Measurements from ENCODE around the gene GLCCI1.

GLCCI1 gene

DNA sequence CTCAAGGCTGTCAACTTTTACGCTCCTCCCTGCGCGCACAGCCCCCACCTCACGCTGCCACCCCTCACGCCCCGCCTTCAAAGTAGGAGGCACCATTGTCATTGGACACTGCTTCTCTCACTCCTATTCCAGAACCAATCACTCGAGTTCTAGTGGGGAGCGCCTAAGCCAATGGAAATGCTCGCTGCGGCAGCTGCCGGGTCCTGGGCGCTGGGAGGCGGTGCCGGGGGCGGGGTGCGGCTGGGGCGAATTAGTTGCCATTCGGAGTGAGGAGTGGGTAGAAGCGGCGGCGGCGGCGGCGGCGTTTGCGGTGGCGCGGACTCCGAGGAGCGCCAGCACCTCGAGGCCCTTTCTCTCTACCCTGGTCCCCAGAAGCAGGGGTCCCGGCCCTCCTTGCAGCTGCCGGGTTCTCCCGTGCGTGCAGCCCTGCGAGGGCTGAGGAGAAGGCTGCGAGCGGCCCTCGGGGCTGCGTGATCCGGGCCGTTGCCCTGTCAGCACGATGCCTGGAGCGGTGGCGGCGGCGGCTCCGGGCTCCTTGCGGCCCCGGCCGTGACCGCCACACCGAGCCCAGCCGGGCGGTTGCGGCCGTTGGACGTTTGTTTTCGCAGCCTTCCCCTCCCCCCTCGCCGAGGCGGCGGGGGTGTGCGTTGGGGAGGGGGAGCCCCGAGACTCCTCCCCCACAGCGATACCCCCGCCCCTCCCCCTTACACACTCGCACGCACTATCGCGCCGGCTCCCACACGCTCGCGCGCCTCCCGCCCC, at the start of gene GLCCI1:
Gene GLCCI1, plus strand, starts transcription at position 253 of the 762 bp plus-strand sequence. CDS start 555 bp downstream, outside the sequence.
- Mint-ChIP-seq H3K27ac (peak within 1 kb of the TSS; percentile 94), H3K4me3 (peak within 1 kb of the TSS; percentile 86), H3K27me3 (no peaks in the 10 kb centered on the region), H3K4me1 (ENCODE audit: low read depth) (peaks cover 29% of the 10 kb centered on the region), H3K36me3 (ENCODE audit: low read depth) (peaks cover 3% of the 10 kb centered on the region), H3K9me3 (no peaks in the 10 kb centered on the region)
- DNase-seq, result peak; percentile 97

DNA sequence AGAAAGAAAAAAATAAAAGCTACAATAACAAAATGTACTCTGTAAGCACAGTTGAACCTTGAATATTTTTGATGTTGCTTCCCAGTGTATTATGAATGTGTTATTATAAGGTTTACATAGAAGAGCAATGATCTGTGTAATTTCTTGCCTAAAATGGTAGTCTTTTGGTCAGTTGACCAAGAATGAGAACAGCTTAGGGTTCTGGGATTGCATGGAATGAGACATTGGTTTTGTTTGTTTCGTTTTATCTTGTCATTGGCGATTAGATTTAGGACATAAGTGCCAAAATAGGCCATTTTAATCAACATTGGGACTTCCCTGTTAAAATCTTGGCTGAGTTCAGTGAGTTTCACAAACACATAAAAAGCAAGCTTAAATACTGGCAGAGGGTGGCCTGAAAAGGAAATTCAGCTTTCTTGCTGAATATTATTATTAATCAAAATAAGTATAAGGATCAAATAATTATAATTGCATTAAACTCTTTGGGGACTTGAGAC, 49.1 kb upstream of the GLCCI1 start:
- no peaks in the 10 kb centered on the region for H3K36me3 Mint-ChIP-seq (ENCODE audit: low read depth)
- no peaks in the 10 kb centered on the region for H3K9me3 Mint-ChIP-seq
- no peak overlapping the region for H3K4me3 Mint-ChIP-seq
- H3K27ac Mint-ChIP-seq, result no peak overlapping the region
- peaks cover 28% of the 10 kb centered on the region for H3K4me1 Mint-ChIP-seq (ENCODE audit: low read depth)
- H3K27me3 Mint-ChIP-seq, result no peaks in the 10 kb centered on the region
- DNase-seq, result no peak

DNA sequence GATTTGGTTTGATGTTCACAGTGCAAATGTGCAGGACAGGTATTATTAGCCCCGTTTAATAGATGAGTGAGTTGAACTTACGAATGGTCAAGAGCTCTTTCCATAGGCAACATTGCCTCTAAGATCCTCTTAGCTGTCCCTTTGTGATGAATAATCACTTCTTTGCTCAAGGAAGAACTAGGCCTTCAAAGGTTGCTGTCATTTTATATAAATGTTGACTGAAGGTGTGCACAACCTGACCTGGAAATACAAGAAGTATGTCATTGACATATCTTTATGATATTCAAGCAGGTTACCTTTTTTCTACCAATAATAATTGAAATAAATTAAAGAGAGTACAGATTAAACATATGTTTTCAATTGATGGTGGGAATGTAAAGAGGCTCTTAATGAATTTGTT, 48.5 kb upstream of the GLCCI1 start:
- peaks cover 29% of the 10 kb centered on the region for H3K4me1 Mint-ChIP-seq (ENCODE audit: low read depth)
- H3K36me3 Mint-ChIP-seq (ENCODE audit: low read depth), result no peaks in the 10 kb centered on the region
- no peaks in the 10 kb centered on the region for H3K9me3 Mint-ChIP-seq
- H3K4me3 Mint-ChIP-seq, result no peak overlapping the region
- no peaks in the 10 kb centered on the region for H3K27me3 Mint-ChIP-seq
- DNase-seq, result no peak
- H3K27ac Mint-ChIP-seq, result no peak overlapping the region

DNA sequence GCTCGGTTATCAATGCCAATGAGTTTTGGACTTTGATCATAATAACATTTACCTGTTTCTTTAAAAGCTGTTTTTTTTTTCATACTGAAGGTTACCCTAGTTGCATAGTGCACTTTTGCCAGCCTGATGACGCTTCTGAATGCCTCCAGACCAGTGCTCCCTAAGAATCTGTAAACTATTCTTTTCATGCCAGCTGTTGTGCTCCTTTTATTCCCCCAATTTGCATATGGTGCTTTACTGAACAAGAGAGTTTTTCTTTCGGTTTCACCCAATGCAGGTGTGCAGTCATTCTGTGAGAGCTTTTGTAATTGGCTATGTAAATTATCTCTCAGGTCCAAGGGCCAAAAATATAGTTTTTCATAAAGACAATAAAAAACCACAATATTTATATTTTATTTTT, 48.1 kb upstream of the GLCCI1 start:
- Mint-ChIP-seq H3K4me1 (ENCODE audit: low read depth) (peaks cover 29% of the 10 kb centered on the region), H3K4me3 (peak overlapping the region; percentile 19), H3K36me3 (ENCODE audit: low read depth) (no peaks in the 10 kb centered on the region), H3K27ac (no peak overlapping the region), H3K27me3 (no peaks in the 10 kb centered on the region), H3K9me3 (no peaks in the 10 kb centered on the region)
- DNase-seq, result no peak

DNA sequence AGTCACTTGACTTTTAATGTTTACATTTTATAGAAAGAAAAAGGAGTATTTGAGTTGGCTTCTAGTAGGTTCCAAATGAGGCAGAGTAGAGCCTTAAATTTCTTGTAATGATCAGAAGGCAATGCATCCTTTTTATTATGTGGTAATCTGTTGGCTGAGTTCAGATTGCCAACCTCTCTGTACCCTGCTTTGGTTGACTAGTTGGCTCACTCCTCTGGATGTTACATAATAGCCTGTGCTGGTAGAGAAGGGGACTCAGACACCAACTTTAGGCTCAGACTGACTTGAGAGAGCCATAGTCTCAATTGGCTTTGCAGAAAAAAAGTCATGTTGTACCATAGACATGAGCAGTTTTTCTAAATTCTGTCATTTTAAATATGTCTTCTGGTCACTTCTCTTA, 46.8 kb upstream of the GLCCI1 start:
- Mint-ChIP-seq H3K9me3 (no peaks in the 10 kb centered on the region), H3K27ac (no peak overlapping the region), H3K36me3 (ENCODE audit: low read depth) (no peaks in the 10 kb centered on the region), H3K27me3 (no peaks in the 10 kb centered on the region), H3K4me3 (no peak overlapping the region), H3K4me1 (ENCODE audit: low read depth) (peaks cover 29% of the 10 kb centered on the region)
- no peak for DNase-seq

DNA sequence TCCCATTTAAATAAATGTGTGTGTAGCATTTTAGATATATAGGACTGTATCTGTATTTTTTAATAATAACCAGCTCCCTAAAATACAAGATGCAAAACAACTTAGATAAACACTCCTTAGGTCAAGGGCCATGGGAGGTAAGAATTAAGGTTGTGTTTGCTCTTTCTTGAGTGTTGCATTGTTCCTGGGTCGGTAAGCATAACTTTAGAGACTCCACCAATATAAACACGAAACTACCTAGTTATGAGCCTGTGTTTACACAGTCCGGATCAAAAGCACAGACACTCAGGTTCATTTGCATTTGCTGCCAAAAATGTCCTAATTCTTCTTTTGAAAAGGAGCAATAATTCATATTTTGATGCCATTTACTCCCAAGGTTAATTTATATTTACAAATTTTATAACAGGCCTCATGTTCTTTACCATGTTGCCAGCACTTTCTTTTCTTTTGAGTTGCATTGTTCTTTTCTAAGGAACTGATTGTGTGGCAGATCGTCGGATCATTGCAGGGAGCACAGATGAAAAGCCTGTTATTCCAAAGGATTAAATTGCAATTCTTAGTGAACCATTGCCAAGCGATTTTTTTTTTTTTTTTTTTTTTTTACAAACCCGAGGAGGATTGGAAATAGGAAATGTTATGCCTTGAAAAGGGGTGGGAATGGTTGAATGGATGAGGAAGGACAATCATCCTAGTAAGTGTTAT, 45.8 kb upstream of the GLCCI1 start:
- no peaks in the 10 kb centered on the region for H3K9me3 Mint-ChIP-seq
- DNase-seq, result no peak
- no peaks in the 10 kb centered on the region for H3K27me3 Mint-ChIP-seq
- peaks cover 29% of the 10 kb centered on the region for H3K4me1 Mint-ChIP-seq (ENCODE audit: low read depth)
- H3K36me3 Mint-ChIP-seq (ENCODE audit: low read depth), result no peaks in the 10 kb centered on the region
- no peak overlapping the region for H3K27ac Mint-ChIP-seq
- H3K4me3 Mint-ChIP-seq, result no peak overlapping the region

DNA sequence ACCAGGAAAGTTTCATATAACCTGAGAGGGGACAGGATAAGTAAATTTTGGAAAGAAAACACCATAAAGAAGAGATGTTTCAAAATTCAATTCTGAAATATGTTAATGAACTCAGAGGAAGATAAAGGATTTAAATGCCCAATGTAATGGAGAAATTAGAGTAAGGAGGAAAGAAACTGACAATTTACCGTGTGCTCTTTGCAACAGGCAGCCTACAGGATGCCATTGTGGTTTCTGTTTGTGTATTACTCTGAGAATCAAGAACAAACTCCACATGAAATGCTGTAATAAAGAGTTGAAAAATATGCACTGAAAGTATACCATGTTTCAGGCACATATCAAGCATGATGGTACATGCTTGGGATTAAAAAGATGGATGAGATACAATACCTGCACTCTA, 44.8 kb upstream of the GLCCI1 start:
- no peak overlapping the region for H3K4me3 Mint-ChIP-seq
- no peak for DNase-seq
- H3K36me3 Mint-ChIP-seq (ENCODE audit: low read depth), result no peaks in the 10 kb centered on the region
- H3K27ac Mint-ChIP-seq, result no peak overlapping the region
- H3K27me3 Mint-ChIP-seq, result no peaks in the 10 kb centered on the region
- no peaks in the 10 kb centered on the region for H3K9me3 Mint-ChIP-seq
- peaks cover 29% of the 10 kb centered on the region for H3K4me1 Mint-ChIP-seq (ENCODE audit: low read depth)

DNA sequence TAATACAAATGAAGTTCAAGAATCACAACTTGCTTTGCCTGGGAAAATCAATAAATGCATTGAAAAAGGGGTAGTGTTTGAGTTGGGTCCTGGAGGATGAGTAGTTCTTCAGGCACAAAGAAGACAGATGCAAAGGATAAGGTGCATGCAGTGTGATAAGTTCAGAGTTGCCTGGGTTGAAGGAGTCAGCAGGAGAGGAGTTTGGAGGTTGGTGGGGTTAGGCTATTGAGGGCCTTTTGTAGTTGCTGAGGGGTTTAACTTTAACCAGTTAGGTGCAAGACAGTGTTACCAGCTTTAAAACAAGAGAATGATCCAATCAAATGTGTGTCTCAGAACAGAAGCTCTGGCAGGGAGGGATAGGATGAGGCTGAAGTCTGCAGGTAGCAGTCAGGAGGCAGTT, 44.3 kb upstream of the GLCCI1 start:
- Mint-ChIP-seq H3K4me1 (ENCODE audit: low read depth) (peaks cover 27% of the 10 kb centered on the region), H3K4me3 (no peak overlapping the region), H3K9me3 (no peaks in the 10 kb centered on the region), H3K27me3 (no peaks in the 10 kb centered on the region), H3K36me3 (ENCODE audit: low read depth) (no peaks in the 10 kb centered on the region), H3K27ac (no peak overlapping the region)
- DNase-seq, result no peak

DNA sequence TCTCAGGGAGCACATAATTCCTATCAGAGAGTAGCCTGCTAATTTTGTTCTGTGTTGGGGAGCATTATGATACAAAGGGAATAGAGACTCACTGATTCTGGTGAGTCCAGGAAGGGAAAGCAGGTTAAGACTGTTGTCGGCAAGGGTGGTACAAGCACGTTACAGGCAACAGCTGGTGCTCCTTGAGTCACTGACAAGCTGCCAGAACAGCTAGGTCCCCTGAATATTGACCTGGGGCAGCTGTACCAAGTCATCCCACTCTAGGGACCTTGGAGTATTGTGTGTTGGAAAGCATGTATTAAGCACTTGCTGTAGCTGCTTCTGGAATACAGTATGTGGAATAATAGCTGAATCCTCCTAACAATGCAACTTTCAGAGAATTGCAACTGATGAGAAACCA, 37.0 kb upstream of the GLCCI1 start:
- no peak for DNase-seq
- H3K36me3 Mint-ChIP-seq (ENCODE audit: low read depth), result no peaks in the 10 kb centered on the region
- peaks cover 5% of the 10 kb centered on the region for H3K4me1 Mint-ChIP-seq (ENCODE audit: low read depth)
- H3K27ac Mint-ChIP-seq, result no peak overlapping the region
- H3K4me3 Mint-ChIP-seq, result no peak overlapping the region
- H3K27me3 Mint-ChIP-seq, result no peaks in the 10 kb centered on the region
- no peaks in the 10 kb centered on the region for H3K9me3 Mint-ChIP-seq

DNA sequence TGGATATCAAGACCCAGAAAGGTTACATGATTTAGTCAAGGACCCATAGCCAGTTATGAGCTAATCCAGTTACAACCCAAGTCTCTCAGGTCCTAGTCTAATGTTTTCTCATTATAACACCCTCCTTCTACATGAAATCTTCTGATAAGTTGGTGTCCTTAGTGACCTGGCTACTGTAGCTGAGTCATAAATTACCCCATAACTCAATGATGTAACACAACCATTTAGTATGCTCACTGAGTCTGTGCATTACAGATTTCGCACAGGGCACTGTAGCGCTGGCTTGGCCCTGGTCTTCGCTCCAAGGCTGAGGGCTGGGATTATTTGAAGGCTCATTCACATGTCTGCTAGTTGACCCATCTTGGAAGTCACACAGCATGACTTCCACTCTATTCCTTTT, 36.0 kb upstream of the GLCCI1 start:
- Mint-ChIP-seq H3K36me3 (ENCODE audit: low read depth) (no peaks in the 10 kb centered on the region), H3K27ac (no peak overlapping the region), H3K27me3 (no peaks in the 10 kb centered on the region), H3K9me3 (no peaks in the 10 kb centered on the region), H3K4me1 (ENCODE audit: low read depth) (peaks cover 5% of the 10 kb centered on the region), H3K4me3 (no peak overlapping the region)
- no peak for DNase-seq

DNA sequence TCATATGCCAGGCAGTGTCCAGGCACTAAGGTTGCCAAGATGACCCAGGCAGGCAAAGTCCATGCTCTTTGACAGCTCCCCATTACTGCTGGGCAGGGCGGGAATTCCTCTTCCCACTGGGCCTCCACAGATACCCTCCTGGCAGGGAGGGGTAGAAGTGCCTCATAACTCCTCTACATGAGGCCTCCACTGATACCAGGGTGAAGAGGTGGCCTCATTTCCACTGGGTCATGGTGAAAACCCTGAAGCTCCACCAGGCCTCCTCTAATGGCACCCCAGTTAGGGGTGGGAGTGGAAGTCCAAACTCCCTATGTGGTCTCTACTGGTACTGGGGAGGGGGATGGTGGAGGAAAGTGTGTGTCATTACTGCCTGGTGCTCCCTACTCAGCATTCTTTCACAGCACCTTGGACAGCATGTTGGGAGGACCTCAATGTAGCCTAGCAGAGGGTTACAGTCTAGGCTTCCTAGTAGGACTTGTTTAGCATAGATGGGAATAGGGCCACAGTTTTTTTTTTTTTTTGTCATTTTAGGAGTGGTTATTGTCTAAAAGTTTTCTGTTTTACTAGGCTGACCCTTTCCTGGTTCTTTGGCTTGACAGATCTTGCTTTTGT, 34.6 kb upstream of the GLCCI1 start:
- Mint-ChIP-seq H3K4me3 (no peak overlapping the region), H3K27ac (no peak overlapping the region), H3K9me3 (no peaks in the 10 kb centered on the region), H3K36me3 (ENCODE audit: low read depth) (no peaks in the 10 kb centered on the region), H3K4me1 (ENCODE audit: low read depth) (peaks cover 5% of the 10 kb centered on the region), H3K27me3 (no peaks in the 10 kb centered on the region)
- no peak for DNase-seq

DNA sequence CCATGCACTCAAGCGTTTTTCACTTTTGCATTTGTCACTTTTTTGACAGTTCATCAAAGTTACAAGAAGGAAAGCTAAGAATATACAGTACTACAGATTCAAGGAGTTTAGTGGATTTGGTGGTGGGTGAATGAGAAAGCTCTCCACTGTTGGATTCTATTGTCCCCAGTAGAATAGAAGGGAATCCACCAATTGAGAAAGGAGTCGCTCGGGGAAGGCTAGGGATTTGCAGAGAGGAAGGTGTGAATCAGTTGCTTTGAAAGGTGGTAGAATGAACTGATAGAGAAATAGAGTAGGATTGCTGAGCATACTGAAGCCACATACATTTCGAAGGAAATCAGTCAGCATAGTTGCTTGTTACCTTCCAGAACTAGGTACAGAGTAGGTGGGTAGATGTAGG, 33.7 kb upstream of the GLCCI1 start:
- Mint-ChIP-seq H3K27ac (no peak overlapping the region), H3K4me3 (no peak overlapping the region), H3K27me3 (no peaks in the 10 kb centered on the region), H3K4me1 (ENCODE audit: low read depth) (peaks cover 5% of the 10 kb centered on the region), H3K9me3 (no peaks in the 10 kb centered on the region), H3K36me3 (ENCODE audit: low read depth) (no peaks in the 10 kb centered on the region)
- no peak for DNase-seq

DNA sequence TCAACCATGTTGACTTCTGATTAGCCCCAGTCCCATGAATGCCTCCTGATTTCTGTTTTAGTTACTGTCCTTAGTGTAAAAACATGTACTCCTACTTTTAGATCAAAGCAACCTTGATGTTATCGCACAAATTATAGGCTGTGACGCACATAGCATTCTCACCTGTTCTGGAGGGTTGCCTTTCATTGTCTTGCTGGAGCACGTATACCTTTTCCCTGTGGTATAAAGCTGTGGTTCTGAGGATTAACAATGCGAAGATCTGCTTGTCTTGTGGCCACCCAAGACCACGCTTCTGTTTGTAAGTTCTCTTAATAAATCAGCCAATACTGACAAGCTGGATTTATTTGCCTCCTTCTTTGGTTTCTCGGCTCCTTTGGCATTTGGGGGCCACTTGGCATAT, 30.1 kb upstream of the GLCCI1 start:
- Mint-ChIP-seq H3K9me3 (no peaks in the 10 kb centered on the region), H3K4me3 (no peak overlapping the region)

DNA sequence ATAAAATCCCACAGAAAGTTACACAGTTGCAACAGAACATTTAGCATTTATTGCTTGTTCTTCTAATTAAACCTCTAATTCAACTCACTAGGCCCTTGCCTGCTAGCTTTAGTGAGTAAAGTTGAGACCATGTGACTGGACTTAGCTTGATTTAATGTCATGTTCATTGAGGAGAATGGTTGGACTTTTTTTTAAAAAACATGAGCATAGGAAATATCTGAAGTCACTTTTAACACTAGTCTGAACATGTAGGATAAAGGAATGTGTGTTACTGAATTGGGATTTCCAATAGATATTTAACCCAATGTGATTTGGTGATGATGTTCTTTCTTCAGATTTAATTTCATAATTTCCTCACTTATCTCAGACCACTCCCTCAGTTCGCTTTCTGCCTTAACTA, 24.6 kb upstream of the GLCCI1 start:
- Mint-ChIP-seq H3K27me3 (no peaks in the 10 kb centered on the region), H3K4me3 (peak overlapping the region; percentile 49), H3K9me3 (no peaks in the 10 kb centered on the region), H3K36me3 (ENCODE audit: low read depth) (no peaks in the 10 kb centered on the region), H3K27ac (peak overlapping the region; percentile 47), H3K4me1 (ENCODE audit: low read depth) (peaks cover 24% of the 10 kb centered on the region)
- DNase-seq, result no peak

More for the DNA sequence above, 30.1 kb upstream of the GLCCI1 start:
- H3K27ac Mint-ChIP-seq, result no peak overlapping the region
- no peaks in the 10 kb centered on the region for H3K36me3 Mint-ChIP-seq (ENCODE audit: low read depth)
- no peaks in the 10 kb centered on the region for H3K27me3 Mint-ChIP-seq
- no peak for DNase-seq
- H3K4me1 Mint-ChIP-seq (ENCODE audit: low read depth), result peaks cover 9% of the 10 kb centered on the region

Measured in activated T-cell treated with anti-CD3 and anti-CD28 coated beads, Interleukin-2, amount 50 U/mL, for 24 hours (primary cell).